HCT116 (cell line): ENCODE measurements around the gene GLTP.

Experiments used
- ATF3 ChIP-seq: IDR thresholded peaks from 2 replicates; pipeline ENCODE4 v1.6.1; 2012
- CEBPB ChIP-seq: IDR thresholded peaks from 2 replicates; pipeline ENCODE4 v1.6.1; 2012; ENCODE audit warnings: low read depth
- CTCF ChIP-seq, 3 experiments: fragments of 200-600 bp in 1 of 3; sonication (generic) in 1 of 3; IDR thresholded peaks in 2 of 3; conservative IDR thresholded peaks in 1 of 3; 2 replicates each; pipeline ENCODE4 v1.5.1; 2012 to 2017; ENCODE audit warnings: low read depth in 2 of 3, low read length in 2 of 3, antibody characterized with exemption in 1 of 3, borderline replicate concordance in 1 of 3, control low read depth in 1 of 3, mild to moderate bottlenecking in 1 of 3, mixed read lengths in 1 of 3, mixed run types in 1 of 3, moderate library complexity in 1 of 3; ENCODE audit not compliant: insufficient read depth in 1 of 3
- EZH2 ChIP-seq: fragments of 200-600 bp; sonication (generic); IDR thresholded peaks from 2 replicates; pipeline ENCODE4 v1.6.1; 2017; ENCODE audit warnings: antibody characterized with exemption, mixed run types
- EZH2phosphoT487 ChIP-seq: fragments of 200-600 bp; IDR thresholded peaks from 2 replicates; pipeline ENCODE4 v1.6.1; 2018; ENCODE audit warnings: antibody characterized with exemption, borderline replicate concordance
- JUND ChIP-seq: IDR thresholded peaks from 2 replicates; pipeline ENCODE4 v1.6.1; 2012
- MAX ChIP-seq: IDR thresholded peaks from 2 replicates; pipeline ENCODE4 v1.6.1; 2012
- POLR2A ChIP-seq: IDR thresholded peaks from 2 replicates; pipeline ENCODE4 v1.7.0; 2011; ENCODE audit warnings: borderline replicate concordance; ENCODE audit not compliant: insufficient read depth, insufficient read length; ENCODE audit errors: extremely low read depth
- POLR2AphosphoS5 ChIP-seq: IDR thresholded peaks from 2 replicates; pipeline ENCODE4 v1.6.1; 2011; ENCODE audit warnings: mild to moderate bottlenecking, low read depth, low read length, moderate library complexity
- REST ChIP-seq: IDR thresholded peaks from 2 replicates; pipeline ENCODE4 v1.6.1; 2012; ENCODE audit warnings: low read depth
- SP1 ChIP-seq: IDR thresholded peaks from 2 replicates; pipeline ENCODE4 v1.6.1; 2012; ENCODE audit warnings: low read depth
- SRF ChIP-seq: IDR thresholded peaks from 2 replicates; pipeline ENCODE4 v1.6.1; 2012; ENCODE audit warnings: low read depth
- TCF7L2 ChIP-seq: IDR thresholded peaks from 2 replicates; pipeline ENCODE4 v1.7.0; 2011; ENCODE audit warnings: borderline replicate concordance, inconsistent platforms; ENCODE audit not compliant: insufficient read depth, insufficient read length; ENCODE audit errors: extremely low read depth
- ZNF274 ChIP-seq: fragments of 200-500 bp; sonication (Bioruptor generic); IDR thresholded peaks from 2 replicates; pipeline ENCODE4 v1.6.1; 2014; ENCODE audit warnings: mild to moderate bottlenecking, low read depth, low read length, inconsistent platforms

GRCh38 chr12:109870648-109871047 is 9.7 kb downstream of the GLTP start:
- TF ChIP-seq POLR2A (no peak), CTCF (IDR thresholded peaks at IDR 0.05 in 2 of 3, conservative IDR thresholded peaks at IDR 0.05 in 1 of 3; ENCODE audit: borderline replicate concordance in 1 of 3, insufficient read depth in 1 of 3, low read depth in 2 of 3, low read length in 2 of 3) (no peak), POLR2AphosphoS5 (no peak), EZH2 (no peak), SRF (no peak), REST (no peak), SP1 (no peak), MAX (no peak), JUND (no peak), CEBPB (no peak), TCF7L2 (no peak), ATF3 (no peak), ZNF274 (no peak), EZH2phosphoT487 (no peak)
